GM18520 (cell line): ENCODE data around the gene THADA.
"Not testable (repeated sequence)": the region's sequence is repeated elsewhere in the genome, so short reads cannot be mapped to it uniquely, and the experiment has no call there.

Source experiments
- ATAC-seq: cut with Tn5 transposase; IDR thresholded peaks from one replicate; pipeline ENCODE4 v1.9.1; 2021; ENCODE audit not compliant: unreplicated experiment

The THADA gene

GRCh38 chr2:43595603-43596412 is at the start of gene THADA:
Gene THADA, minus strand, starts transcription at chr2:43596038. Its CDS starts 3,646 bp downstream, at chr2:43592392.
- ATAC-seq: peak; percentile 95

- ATAC-seq: no peak
Measured at GRCh38 chr2:43643680-43644079, 47.8 kb upstream of the THADA start.

- ATAC-seq: no peak
Measured at GRCh38 chr2:43642363-43642762, 46.5 kb upstream of the THADA start.

GRCh38 chr2:43637030-43637803 is 41.4 kb upstream of the THADA start, which contains the start of gene PLEKHH2:
Gene PLEKHH2, plus strand, starts transcription at chr2:43637260. Its CDS starts 7,414 bp downstream, at chr2:43644674.
- peak; percentile 98 for ATAC-seq

- no peak for ATAC-seq
Measured at GRCh38 chr2:43636621-43637020, 40.8 kb upstream of the THADA start.

GRCh38 chr2:43636153-43636552 is 40.3 kb upstream of the THADA start:
- ATAC-seq: not testable (repeated sequence)

GRCh38 chr2:43634604-43635306 is 38.9 kb upstream of the THADA start:
- no peak for ATAC-seq

- no peak for ATAC-seq
Measured at GRCh38 chr2:43631618-43632317, 35.9 kb upstream of the THADA start.

GRCh38 chr2:43622931-43623451 is 27.2 kb upstream of the THADA start:
- ATAC-seq: no peak

- no peak for ATAC-seq
Measured at GRCh38 chr2:43619511-43619910, 23.7 kb upstream of the THADA start.

GRCh38 chr2:43616967-43617680 is 21.3 kb upstream of the THADA start:
- no peak for ATAC-seq

GRCh38 chr2:43612944-43613343 is 17.1 kb upstream of the THADA start:
- no peak for ATAC-seq

GRCh38 chr2:43611987-43612894 is 16.4 kb upstream of the THADA start:
- ATAC-seq: peak; percentile 61

GRCh38 chr2:43610361-43610760 is 14.5 kb upstream of the THADA start:
- ATAC-seq: no peak

GRCh38 chr2:43609290-43609918 is 13.6 kb upstream of the THADA start:
- ATAC-seq: no peak

- ATAC-seq: no peak
Measured at GRCh38 chr2:43605851-43606250, 10.0 kb upstream of the THADA start.

GRCh38 chr2:43605079-43605655 is 9.3 kb upstream of the THADA start:
- ATAC-seq: no peak

- no peak for ATAC-seq
Measured at GRCh38 chr2:43604674-43605073, 8.8 kb upstream of the THADA start.
